Stomach (tissue), 19 donors: ENCODE data around the gene SP9. TPM values are rescaled to one million over a fixed set of nuclear protein-coding genes. Genes with fewer than 3 reads are reported as not detected.
A peak's percentile ranks its signal among the peaks of the same experiment; 100 is the strongest.

ENCODE experiments used
- DNase-seq, 2 donors: peaks; one replicate each; pipeline versions ENCODE4 v3.0.0 to v3.0.0-alpha.2; 2013 to 2019
- H3K27ac ChIP-seq, 5 donors: fragments of 200-600 bp in 4 of 5; sonication (generic) in 4 of 5; one replicate each; pipeline ENCODE4 v1.5.1; 2013 to 2019; ENCODE audit warnings: mild to moderate bottlenecking in 1 of 5, moderate library complexity in 1 of 5
- H3K27me3 ChIP-seq, 3 donors: fragments of 200-600 bp; sonication (generic); one replicate each; pipeline ENCODE4 v1.5.1; 2017 to 2019; ENCODE audit warnings: mixed run types in 1 of 3
- H3K36me3 ChIP-seq, 4 donors: fragments of 200-600 bp; sonication (generic); 1 replicate in 3 of 4; 2 replicates in 1 of 4; pipeline ENCODE4 v1.5.1; 2016 to 2019
- H3K4me1 ChIP-seq, 4 donors: fragments of 200-600 bp; sonication (generic); one replicate each; pipeline ENCODE4 v1.5.1; 2016 to 2019
- H3K4me3 ChIP-seq, 4 donors: fragments of 200-600 bp; sonication (generic) in 3 of 4; one replicate each; pipeline ENCODE4 v1.5.1; 2016 to 2019; ENCODE audit warnings: mild to moderate bottlenecking in 1 of 4
- H3K9me3 ChIP-seq, 4 donors: fragments of 200-600 bp; sonication (generic); one replicate each; pipeline ENCODE4 v1.5.1; 2016 to 2019
- CTCF ChIP-seq, 7 experiments: fragments of 450-650 bp in 4 of 7; fragments of 200-600 bp in 3 of 7; sonication (generic) in 3 of 7; IDR thresholded peaks; one replicate each; pipeline ENCODE4 v1.5.1; 2016 to 2019; ENCODE audit warnings: antibody characterized with exemption in 7 of 7, control low read depth in 2 of 7, mild to moderate bottlenecking in 1 of 7
- EP300 ChIP-seq: sonication (generic); formaldehyde crosslinking; IDR thresholded peaks from one replicate; pipeline ENCODE4 v1.6.1; 2017; ENCODE audit warnings: antibody characterized with exemption
- POLR2A ChIP-seq, 4 donors: fragments of 450-650 bp; IDR thresholded peaks; one replicate each; pipeline ENCODE4 v1.6.1; 2016; ENCODE audit warnings: antibody characterized with exemption in 4 of 4, control low read depth in 2 of 4, mild to moderate bottlenecking in 1 of 4, moderate library complexity in 1 of 4
- POLR2AphosphoS5 ChIP-seq, 3 donors: sonication (generic); formaldehyde crosslinking; IDR thresholded peaks; one replicate each; pipeline ENCODE4 v1.6.1; 2016; ENCODE audit warnings: antibody characterized with exemption in 3 of 3
- WGBS, 5 donors: extraction: QIAGEN DNeasy Blood & Tissue Kit in 3 of 5; methylation state at CpG; one replicate each; pipeline versions ENCODE4 v1.1.5 to v1.1.7; 2013 to 2018; 5-methylcytosine and 5-hydroxymethylcytosine counted together
- intact Hi-C: fragments of 100-400 bp; cut with DNase I; formaldehyde crosslinking; loops from one replicate; pipeline ENCODE4 v1.15.1; 2023; ENCODE audit warnings: low total_unique reads
- long read RNA-seq, 10 donors: transcript quantifications; one replicate each; lab custom pipeline, GENCODE V29; 2026
- polyA plus RNA-seq, 3 donors: library from polyadenylated mRNA; stranded (reverse); fragments of 200-250 nt; gene quantifications; one replicate each; pipeline ENCODE4 v1.2.3, GENCODE V29; 2013
- total RNA-seq, 5 donors: library from RNA; depleted of rRNA; stranded (reverse); fragments of >200 nt; gene quantifications; one replicate each; pipeline versions ENCODE4 v1.1.0 to v1.2.3, GENCODE V29; 2014 to 2016
- donor health status: healthy with polysubstance abuse.
- donor health status: Bipolar disorder and iron deficiency.
- donor health status: healthy.

Gene SP9
- total RNA-seq (not detected), polyA plus RNA-seq (not detected)
- long read RNA-seq, donor 1, result 0 reads
- long read RNA-seq, donor 2, result 0 reads
- long read RNA-seq, donor 3, result 0 reads
- long read RNA-seq, donor 4, result 0 reads
- long read RNA-seq, donor 5, result 0 reads
- long read RNA-seq, donor 6, result 0 reads
- long read RNA-seq, donor 7, result 0 reads
- long read RNA-seq, donor 8, partial matches to known transcripts, result 92 of 92 reads
- long read RNA-seq, donor 8, other reads (novel, unspliced or antisense), result 0 of 92 reads
- long read RNA-seq, donor 9, result 0 reads
- long read RNA-seq, donor 10, result 0 reads

GRCh38 chr2:174334781-174335251 is at the start of gene SP9:
SP9 (plus strand) TSS chr2:174334954; CDS start chr2:174335093, 139 bp downstream.
- Histone ChIP-seq H3K36me3 (no peaks in the 10 kb centered on the region), H3K4me1 (peaks cover 45 to 59% (median 52%) of the 10 kb centered on the region in 4 donors), H3K27ac (no peak within 1 kb of the TSS), H3K27me3 (peaks cover 65 to 100% (median 100%) of the 10 kb centered on the region in 3 donors), H3K4me3 (peak within 1 kb of the TSS; percentile 22 to 51 (median 34)), H3K9me3 (peaks cover 0 to 31% (median 3%) of the 10 kb centered on the region in 4 donors)
- intact Hi-C loops, result no loop called here
- DNase-seq, result peak in 1 of 2 donors; percentile 81
- 4 to 15% (median 11%) methylated on average over 24 to 44 of the region's 44 CpGs for WGBS, 5 donors
- no peak for TF ChIP-seq POLR2AphosphoS5 (IDR thresholded peaks at IDR 0.05)
- TF ChIP-seq POLR2A (IDR thresholded peaks at IDR 0.05), result no peak
- no peak for TF ChIP-seq EP300
- no peak for TF ChIP-seq CTCF (IDR thresholded peaks at IDR 0.05)

- Histone ChIP-seq H3K27me3 (no peaks in the 10 kb centered on the region), H3K9me3 (no peaks in the 10 kb centered on the region), H3K4me1 (no peaks in the 10 kb centered on the region), H3K4me3 (no peak overlapping the region), H3K27ac (no peak overlapping the region), H3K36me3 (no peaks in the 10 kb centered on the region)
- intact Hi-C loops, result no loop called here
- WGBS, 5 donors, result 94 to 100% (median 98%) methylated on average over 2 of the region's 2 CpGs
- TF ChIP-seq POLR2AphosphoS5 (IDR thresholded peaks at IDR 0.05), result no peak
- TF ChIP-seq EP300, result no peak
- no peak for TF ChIP-seq CTCF (IDR thresholded peaks at IDR 0.05)
- no peak for TF ChIP-seq POLR2A (IDR thresholded peaks at IDR 0.05)
- DNase-seq, result no peak
Observed at GRCh38 chr2:174286172-174286571, 48.6 kb upstream of the SP9 start.

GRCh38 chr2:174292908-174293307 is 41.8 kb upstream of the SP9 start:
- no peak overlapping the region for H3K4me3 ChIP-seq
- intact Hi-C loops, result no loop called here
- TF ChIP-seq POLR2A (IDR thresholded peaks at IDR 0.05), result no peak
- TF ChIP-seq EP300, result no peak
- TF ChIP-seq CTCF (IDR thresholded peaks at IDR 0.05), result no peak
- no peak for TF ChIP-seq POLR2AphosphoS5 (IDR thresholded peaks at IDR 0.05)
- no peaks in the 10 kb centered on the region for H3K27me3 ChIP-seq
- no peaks in the 10 kb centered on the region for H3K4me1 ChIP-seq
- H3K27ac ChIP-seq, result no peak overlapping the region
- H3K36me3 ChIP-seq, result no peaks in the 10 kb centered on the region
- 94 to 100% (median 98%) methylated on average over 1 of the region's 1 CpG for WGBS, 5 donors
- H3K9me3 ChIP-seq, result peaks cover 0 to 19% (median 12%) of the 10 kb centered on the region in 4 donors
- DNase-seq, result no peak

- Histone ChIP-seq H3K9me3 (no peaks in the 10 kb centered on the region), H3K27ac (no peak overlapping the region), H3K27me3 (peaks cover 0 to 5% (median 0%) of the 10 kb centered on the region in 3 donors), H3K4me1 (no peaks in the 10 kb centered on the region), H3K36me3 (no peaks in the 10 kb centered on the region), H3K4me3 (no peak overlapping the region)
- intact Hi-C loops, result no loop called here
- TF ChIP-seq POLR2AphosphoS5 (IDR thresholded peaks at IDR 0.05), result no peak
- no peak for TF ChIP-seq POLR2A (IDR thresholded peaks at IDR 0.05)
- no peak for TF ChIP-seq EP300
- no peak for TF ChIP-seq CTCF (IDR thresholded peaks at IDR 0.05)
- DNase-seq, result no peak
- 73 to 78% (median 77%) methylated on average over 3 of the region's 3 CpGs for WGBS, 5 donors
Observed at GRCh38 chr2:174300114-174300513, 34.6 kb upstream of the SP9 start.
